Measurements from ENCODE around the gene MAL. TPM values are rescaled to one million over a fixed set of nuclear protein-coding genes. Genes with fewer than 3 reads are reported as not detected.

The MAL gene
- total RNA-seq, 1 donor from 2014 or later = not detected

DNA sequence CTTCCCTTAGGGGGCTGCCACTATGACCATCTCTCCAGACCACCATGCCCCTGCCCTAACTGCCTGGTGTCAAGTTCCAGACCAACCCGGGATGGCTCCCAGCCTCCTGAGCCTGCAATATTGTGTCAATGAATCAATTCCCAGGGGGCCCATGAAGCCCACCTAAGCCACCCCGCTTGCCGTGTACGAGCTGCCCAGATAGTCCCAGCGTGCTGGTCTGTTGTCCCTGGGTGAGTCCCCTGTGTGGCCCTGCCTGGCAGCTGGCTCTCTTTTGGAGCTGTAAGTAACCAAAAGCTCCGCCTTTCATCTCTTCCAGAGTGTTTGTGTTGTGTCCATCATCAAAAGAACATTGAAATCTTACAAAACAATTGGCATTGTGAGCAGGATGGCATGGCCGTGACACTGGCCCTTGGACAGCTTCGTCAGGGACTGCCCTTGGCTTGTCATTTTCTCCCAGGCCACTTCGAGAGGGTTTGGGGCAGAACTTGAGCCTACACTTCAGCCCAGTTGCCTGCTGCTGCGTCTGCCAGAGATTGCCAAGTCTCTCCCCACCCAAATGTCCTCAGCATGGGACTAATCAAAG is 11.3 kb upstream of the MAL start:
- no peaks in the 10 kb centered on the region for H3K4me1 ChIP-seq
- H2AFZ ChIP-seq (replicated peaks) = no peak overlapping the region
- TF ChIP-seq EZH2phosphoT487 (IDR thresholded peaks at IDR 0.05) (no peak), EZH2 (IDR thresholded peaks at IDR 0.05) (no peak)
- TF ChIP-seq, protein P1, sequence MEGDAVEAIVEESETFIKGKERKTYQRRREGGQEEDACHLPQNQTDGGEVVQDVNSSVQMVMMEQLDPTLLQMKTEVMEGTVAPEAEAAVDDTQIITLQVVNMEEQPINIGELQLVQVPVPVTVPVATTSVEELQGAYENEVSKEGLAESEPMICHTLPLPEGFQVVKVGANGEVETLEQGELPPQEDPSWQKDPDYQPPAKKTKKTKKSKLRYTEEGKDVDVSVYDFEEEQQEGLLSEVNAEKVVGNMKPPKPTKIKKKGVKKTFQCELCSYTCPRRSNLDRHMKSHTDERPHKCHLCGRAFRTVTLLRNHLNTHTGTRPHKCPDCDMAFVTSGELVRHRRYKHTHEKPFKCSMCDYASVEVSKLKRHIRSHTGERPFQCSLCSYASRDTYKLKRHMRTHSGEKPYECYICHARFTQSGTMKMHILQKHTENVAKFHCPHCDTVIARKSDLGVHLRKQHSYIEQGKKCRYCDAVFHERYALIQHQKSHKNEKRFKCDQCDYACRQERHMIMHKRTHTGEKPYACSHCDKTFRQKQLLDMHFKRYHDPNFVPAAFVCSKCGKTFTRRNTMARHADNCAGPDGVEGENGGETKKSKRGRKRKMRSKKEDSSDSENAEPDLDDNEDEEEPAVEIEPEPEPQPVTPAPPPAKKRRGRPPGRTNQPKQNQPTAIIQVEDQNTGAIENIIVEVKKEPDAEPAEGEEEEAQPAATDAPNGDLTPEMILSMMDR (IDR thresholded peaks at IDR 0.05) = no peak
- H3K27me3 ChIP-seq = no peaks in the 10 kb centered on the region
- no peak for DNase-seq (ENCODE audit: low spot score)
- H3K27ac ChIP-seq = no peak overlapping the region
- H3K4me2 ChIP-seq = no peak overlapping the region
- no peak overlapping the region for H3K4me3 ChIP-seq
- H3K9me3 ChIP-seq (ENCODE audit: low read depth) = no peaks in the 10 kb centered on the region
- H3K4me1 Mint-ChIP-seq = peaks cover 34% of the 10 kb centered on the region
- no peaks in the 10 kb centered on the region for H3K9me3 Mint-ChIP-seq
- H3K36me3 ChIP-seq = no peaks in the 10 kb centered on the region
- no peaks in the 10 kb centered on the region for H3K79me2 ChIP-seq (ENCODE audit: low read depth)
- H4K20me1 ChIP-seq (ENCODE audit: low read depth) = no peaks in the 10 kb centered on the region
- peaks cover 14% of the 10 kb centered on the region for H3K27me3 Mint-ChIP-seq (ENCODE audit: insufficient read depth, low read depth)
- no peaks in the 10 kb centered on the region for H3K36me3 Mint-ChIP-seq
- H3F3A ChIP-seq (ENCODE audit: low read depth) = no peaks in the 10 kb centered on the region
- H3K4me3 Mint-ChIP-seq = no peak overlapping the region
- H3K27ac Mint-ChIP-seq = peak overlapping the region; percentile 28
- no peak overlapping the region for H3K9ac ChIP-seq

DNA sequence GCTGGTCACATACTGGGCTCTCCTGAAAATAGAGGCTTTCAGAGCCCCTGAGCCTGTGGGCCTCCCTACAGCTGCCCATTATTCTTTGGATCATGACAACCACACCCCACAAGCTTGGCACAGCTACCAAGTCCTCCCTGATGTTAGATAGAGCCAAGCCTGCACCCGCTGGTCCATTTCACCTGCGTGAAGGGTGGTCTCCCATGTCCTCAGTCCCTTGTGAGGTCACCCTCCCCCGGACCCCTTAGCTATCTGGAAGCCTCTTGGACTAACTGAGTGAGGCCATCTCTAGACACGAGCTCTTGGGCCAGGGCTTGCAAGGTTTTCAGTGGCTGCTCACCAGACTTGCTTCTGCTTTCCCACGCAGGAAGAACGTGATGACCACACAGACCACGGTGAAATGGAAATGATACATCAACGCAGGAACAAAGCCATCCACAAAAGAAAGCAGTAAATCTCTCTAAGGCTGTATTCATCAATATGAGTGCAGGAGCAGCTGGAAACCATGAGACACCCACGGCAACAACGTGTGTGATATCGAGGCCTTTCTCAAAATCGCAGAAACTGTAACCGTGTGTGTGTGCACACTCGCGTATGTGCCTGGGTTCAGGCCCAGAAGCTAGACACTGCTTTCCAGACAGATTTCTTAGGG is 10.1 kb upstream of the MAL start:
- no peaks in the 10 kb centered on the region for H3K9me3 Mint-ChIP-seq
- H3K27ac Mint-ChIP-seq = peak overlapping the region; percentile 74
- TF ChIP-seq EZH2phosphoT487 (IDR thresholded peaks at IDR 0.05) (no peak), EZH2 (IDR thresholded peaks at IDR 0.05) (no peak)
- TF ChIP-seq, protein P1 (IDR thresholded peaks at IDR 0.05) = no peak
- Histone ChIP-seq H3K9me3 (ENCODE audit: low read depth) (no peaks in the 10 kb centered on the region), H2AFZ (replicated peaks) (no peak overlapping the region), H3F3A (ENCODE audit: low read depth) (no peaks in the 10 kb centered on the region), H3K79me2 (ENCODE audit: low read depth) (no peaks in the 10 kb centered on the region), H3K4me2 (no peak overlapping the region), H4K20me1 (ENCODE audit: low read depth) (no peaks in the 10 kb centered on the region), H3K27ac (no peak overlapping the region), H3K27me3 (no peaks in the 10 kb centered on the region), H3K9ac (no peak overlapping the region), H3K4me3 (no peak overlapping the region), H3K36me3 (no peaks in the 10 kb centered on the region), H3K4me1 (no peaks in the 10 kb centered on the region)
- H3K4me1 Mint-ChIP-seq = peaks cover 25% of the 10 kb centered on the region
- DNase-seq (ENCODE audit: low spot score) = no peak
- H3K36me3 Mint-ChIP-seq = no peaks in the 10 kb centered on the region
- peaks cover 14% of the 10 kb centered on the region for H3K27me3 Mint-ChIP-seq (ENCODE audit: insufficient read depth, low read depth)
- no peak overlapping the region for H3K4me3 Mint-ChIP-seq

DNA sequence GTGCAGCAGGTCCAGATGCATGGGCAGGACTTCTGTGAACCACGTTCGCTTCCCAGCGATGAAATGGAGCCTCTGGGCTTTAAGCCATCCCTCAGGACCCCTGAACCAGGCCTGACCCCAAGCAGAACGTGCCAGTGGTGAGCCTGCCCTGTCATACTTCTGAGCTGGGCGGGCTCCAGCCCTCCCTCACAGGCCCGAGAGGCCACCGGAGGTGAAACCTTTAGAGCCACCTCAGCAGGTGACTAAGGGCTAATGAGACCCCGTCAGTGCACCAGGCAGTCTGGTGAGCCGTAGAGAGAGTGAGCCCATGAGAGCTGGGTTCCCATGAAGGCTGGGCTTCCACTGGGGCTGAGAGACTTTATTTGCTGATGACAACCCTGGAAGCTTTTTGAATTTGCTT is 8.9 kb upstream of the MAL start:
- Histone ChIP-seq H3K27ac (no peak overlapping the region), H3K36me3 (no peaks in the 10 kb centered on the region), H3K79me2 (ENCODE audit: low read depth) (no peaks in the 10 kb centered on the region), H3F3A (ENCODE audit: low read depth) (no peaks in the 10 kb centered on the region), H3K27me3 (no peaks in the 10 kb centered on the region), H3K9me3 (ENCODE audit: low read depth) (no peaks in the 10 kb centered on the region), H3K4me1 (no peaks in the 10 kb centered on the region), H3K4me2 (no peak overlapping the region), H4K20me1 (ENCODE audit: low read depth) (no peaks in the 10 kb centered on the region), H2AFZ (replicated peaks) (no peak overlapping the region), H3K4me3 (no peak overlapping the region), H3K9ac (no peak overlapping the region)
- TF ChIP-seq EZH2phosphoT487 (IDR thresholded peaks at IDR 0.05) (no peak), EZH2 (IDR thresholded peaks at IDR 0.05) (no peak)
- TF ChIP-seq, protein P1 (IDR thresholded peaks at IDR 0.05) = no peak
- Mint-ChIP-seq H3K4me1 (peaks cover 30% of the 10 kb centered on the region), H3K27ac (peak overlapping the region; percentile 88), H3K36me3 (no peaks in the 10 kb centered on the region), H3K27me3 (ENCODE audit: insufficient read depth, low read depth) (peaks cover 18% of the 10 kb centered on the region), H3K9me3 (no peaks in the 10 kb centered on the region), H3K4me3 (no peak overlapping the region)
- no peak for DNase-seq (ENCODE audit: low spot score)
